Osteoblast (primary cell): Measurements from ENCODE around the gene C6orf52. TPM values are rescaled to one million over a fixed set of nuclear protein-coding genes. Genes with fewer than 3 reads are reported as not detected.

Experiments
- DNase-seq: peaks from one replicate; pipeline ENCODE4 v3.0.0; 2011; ENCODE audit warnings: low spot score, mixed read lengths; ENCODE audit not compliant: insufficient read length; ENCODE audit errors: missing footprints
- H2AFZ ChIP-seq: 2 replicates; pipeline ENCODE4 v1.6.0; 2011; ENCODE audit warnings: mild to moderate bottlenecking, low read length
- H3K27ac ChIP-seq: 2 replicates; pipeline ENCODE4 v1.5.1; 2011; ENCODE audit warnings: mild to moderate bottlenecking, low read depth, low read length, moderate library complexity
- H3K27me3 ChIP-seq: 2 replicates; pipeline ENCODE4 v1.6.0; 2012; ENCODE audit warnings: mild to moderate bottlenecking, control low read depth, inconsistent platforms, low read length, moderate library complexity; ENCODE audit not compliant: insufficient read depth
- H3K36me3 ChIP-seq: 2 replicates; pipeline ENCODE4 v1.5.1; 2011; ENCODE audit warnings: mild to moderate bottlenecking, low read length, control low read depth, moderate library complexity; ENCODE audit not compliant: insufficient read depth
- H3K4me1 ChIP-seq: 2 replicates; pipeline ENCODE4 v1.5.1; 2011; ENCODE audit warnings: mild to moderate bottlenecking, low read length, control low read depth, moderate library complexity; ENCODE audit not compliant: insufficient read depth
- H3K4me2 ChIP-seq: 2 replicates; pipeline ENCODE4 v1.6.0; 2011; ENCODE audit warnings: mild to moderate bottlenecking, low read length; ENCODE audit not compliant: insufficient read depth
- H3K4me3 ChIP-seq: fragments of 200-600 bp; sonication (generic); 3 replicates; pipeline ENCODE4 v1.5.1; 2012; ENCODE audit warnings: mild to moderate bottlenecking, low read length, inconsistent platforms; ENCODE audit not compliant: insufficient read depth
- H3K79me2 ChIP-seq: 2 replicates; pipeline ENCODE4 v1.6.0; 2012; ENCODE audit warnings: mild to moderate bottlenecking, low read length, control low read depth, inconsistent platforms; ENCODE audit not compliant: insufficient read depth
- H3K9me3 ChIP-seq: 2 replicates; pipeline ENCODE4 v1.5.1; 2011; ENCODE audit warnings: low read depth, low read length, control low read depth
- H4K20me1 ChIP-seq: 2 replicates; pipeline ENCODE4 v1.6.0; 2012; ENCODE audit warnings: mild to moderate bottlenecking, low read length, control low read depth; ENCODE audit not compliant: insufficient read depth
- CTCF ChIP-seq: IDR thresholded peaks from 2 replicates; pipeline ENCODE4 v1.5.1; 2011; ENCODE audit warnings: mild to moderate bottlenecking, low read depth, low read length, moderate library complexity; ENCODE audit errors: extremely low read depth
- total RNA-seq: library from RNA; depleted of rRNA; stranded (reverse); fragments of >200 nt; gene quantifications from 2 replicates; pipeline ENCODE4 v1.2.3, GENCODE V29; 2012

The C6orf52 gene
- total RNA-seq, 1 donor: not detected

- no peaks in the 10 kb centered on the region for H4K20me1 ChIP-seq
- no peak overlapping the region for H3K27ac ChIP-seq
- H3K4me2 ChIP-seq: peak overlapping the region; percentile 99
- H3K4me1 ChIP-seq: peaks cover 18% of the 10 kb centered on the region
- H2AFZ ChIP-seq: no peak overlapping the region
- H3K27me3 ChIP-seq: no peaks in the 10 kb centered on the region
- H3K79me2 ChIP-seq: peaks cover 64% of the 10 kb centered on the region
- no peak for DNase-seq
- TF ChIP-seq CTCF: no peak
- peaks cover 26% of the 10 kb centered on the region for H3K36me3 ChIP-seq
- H3K9me3 ChIP-seq: no peaks in the 10 kb centered on the region
- no peak overlapping the region for H3K4me3 ChIP-seq
Measured at GRCh38 chr6:10696655-10697054, 2.2 kb upstream of the C6orf52 start.

- Histone ChIP-seq H3K27me3 (no peaks in the 10 kb centered on the region), H3K27ac (peak overlapping the region; percentile 96), H3K4me3 (peak overlapping the region; percentile 100), H3K79me2 (peaks cover 58% of the 10 kb centered on the region), H2AFZ (peak overlapping the region; percentile 99), H3K9me3 (no peaks in the 10 kb centered on the region), H3K4me2 (peak overlapping the region; percentile 99), H3K36me3 (peaks cover 14% of the 10 kb centered on the region), H3K4me1 (peaks cover 18% of the 10 kb centered on the region), H4K20me1 (no peaks in the 10 kb centered on the region)
- TF ChIP-seq CTCF: no peak
- DNase-seq: peak; percentile 68
Measured at GRCh38 chr6:10695086-10695657, 756 bp upstream of the C6orf52 start.

- peaks cover 18% of the 10 kb centered on the region for H3K4me1 ChIP-seq
- no peaks in the 10 kb centered on the region for H4K20me1 ChIP-seq
- H3K9me3 ChIP-seq: no peaks in the 10 kb centered on the region
- no peaks in the 10 kb centered on the region for H3K27me3 ChIP-seq
- TF ChIP-seq CTCF: no peak
- DNase-seq: no peak
- H3K27ac ChIP-seq: no peak overlapping the region
- H2AFZ ChIP-seq: no peak overlapping the region
- peaks cover 43% of the 10 kb centered on the region for H3K79me2 ChIP-seq
- peak overlapping the region; percentile 99 for H3K4me2 ChIP-seq
- peaks cover 5% of the 10 kb centered on the region for H3K36me3 ChIP-seq
- H3K4me3 ChIP-seq: peak overlapping the region; percentile 100
Measured at GRCh38 chr6:10692965-10693538, 1.4 kb downstream of the C6orf52 start.

GRCh38 chr6:10690651-10691445 is 3.6 kb downstream of the C6orf52 start:
- TF ChIP-seq CTCF: no peak
- DNase-seq: no peak
- H3K79me2 ChIP-seq: peaks cover 21% of the 10 kb centered on the region
- H4K20me1 ChIP-seq: no peaks in the 10 kb centered on the region
- H3K4me2 ChIP-seq: no peak overlapping the region
- H3K27me3 ChIP-seq: no peaks in the 10 kb centered on the region
- no peak overlapping the region for H3K4me3 ChIP-seq
- H3K36me3 ChIP-seq: no peaks in the 10 kb centered on the region
- peak overlapping the region; percentile 31 for H2AFZ ChIP-seq
- H3K27ac ChIP-seq: no peak overlapping the region
- H3K9me3 ChIP-seq: no peaks in the 10 kb centered on the region
- peaks cover 13% of the 10 kb centered on the region for H3K4me1 ChIP-seq
